HepG2 (cell line): ENCODE data around the gene RPTOR. TPM values are rescaled to one million over a fixed set of nuclear protein-coding genes. Genes with fewer than 3 reads are reported as not detected.
A peak's percentile ranks its signal among the peaks of the same experiment; 100 is the strongest.
"Not testable (repeated sequence)": the region's sequence is repeated elsewhere in the genome, so short reads cannot be mapped to it uniquely, and the experiment has no call there.

ENCODE experiments used
- ATAC-seq: fragments of 200-7000 bp; cut with Tn5 transposase; 3 replicates; pipeline ENCODE4 v1.9.1; 2020; ENCODE audit warnings: mild to moderate bottlenecking, moderate library complexity
- BruUV-seq: library from RNA; stranded (reverse); fragments of 400-500 nt; replicated peaks from 2 replicates; lab custom pipeline; 2021; lab: Mats Ljungman, UMichigan
- CTCF ChIA-PET: fragments of 300-600 bp; formaldehyde crosslinking; extraction: SDS; loops from one replicate; lab custom pipeline; 2021; ENCODE audit warnings: low total read pairs, inconsistent platforms, low intra/inter-chr PET ratio; lab: Yijun Ruan, JAX
- POLR2A ChIA-PET: fragments of 350-600 bp; sonication (Branson Sonifier 250); formaldehyde crosslinking; loops from one replicate; lab custom pipeline; 2020; ENCODE audit warnings: antibody characterized with exemption, inconsistent platforms; lab: Yijun Ruan, JAX
- DNase-seq: peaks from one replicate; pipeline ENCODE4 v3.0.0-alpha.2; 2015; ENCODE audit warnings: low spot score
- FAIRE-seq: peaks from 3 replicates; lab custom pipeline; 2011; peaks lifted over from hg19 to GRCh38; lab: Jason Lieb, UNC
- H2AFZ ChIP-seq: one replicate; pipeline ENCODE4 v1.6.1; 2011; ENCODE audit warnings: low read length, inconsistent platforms
- H3K27ac ChIP-seq: fragments of 300-600 bp; 3 replicates; pipeline ENCODE4 v1.8.0; 2011; ENCODE audit warnings: mixed run types, mild to moderate bottlenecking, mixed read lengths, low read length, inconsistent platforms; ENCODE audit not compliant: insufficient read depth; ENCODE audit errors: extremely low read length
- H3K27me3 ChIP-seq, 2 experiments: fragments of 200-600 bp in 1 of 2; 2 replicates in 1 of 2; 3 replicates in 1 of 2; pipeline versions ENCODE4 v1.6.0 to v1.8.0; 2011; ENCODE audit warnings: low read length in 2 of 2, mild to moderate bottlenecking in 2 of 2, moderate library complexity in 2 of 2, inconsistent platforms in 1 of 2; ENCODE audit not compliant: insufficient read depth in 2 of 2, control insufficient read depth in 1 of 2
- H3K36me3 ChIP-seq, 2 experiments: fragments of 200-600 bp in 1 of 2; replicated peaks in 1 of 2; 2 replicates in 1 of 2; 3 replicates in 1 of 2; pipeline versions ENCODE4 v1.5.1 to v1.8.0; 2011; ENCODE audit warnings: low read length in 2 of 2, inconsistent platforms in 1 of 2; ENCODE audit not compliant: insufficient read depth in 2 of 2, control insufficient read depth in 1 of 2
- H3K4me1 ChIP-seq: 2 replicates; pipeline ENCODE4 v1.5.1; 2012; ENCODE audit warnings: low read length, inconsistent platforms; ENCODE audit not compliant: insufficient read depth
- H3K4me2 ChIP-seq: 2 replicates; pipeline ENCODE4 v1.6.0; 2011; ENCODE audit warnings: low read depth, low read length, inconsistent platforms
- H3K4me3 ChIP-seq, 3 experiments: fragments of 200-600 bp in 1 of 3; sonication (generic), shearing (Covaris generic) in 1 of 3; replicated peaks in 1 of 3; 2 replicates each; pipeline ENCODE4 v1.5.1; 2011 to 2016; ENCODE audit warnings: low read length in 3 of 3, inconsistent platforms in 2 of 3, low read depth in 2 of 3, mild to moderate bottlenecking in 2 of 3, control low read depth in 1 of 3, mixed read lengths in 1 of 3; ENCODE audit not compliant: insufficient read depth in 1 of 3
- H3K79me2 ChIP-seq: one replicate; pipeline ENCODE4 v1.6.1; 2011; ENCODE audit warnings: low read length, inconsistent platforms; ENCODE audit not compliant: insufficient read depth
- H3K9ac ChIP-seq: 2 replicates; pipeline ENCODE4 v1.6.0; 2011; ENCODE audit warnings: mild to moderate bottlenecking, low read depth, low read length, inconsistent platforms; ENCODE audit not compliant: insufficient read depth
- H3K9me3 ChIP-seq: 2 replicates; pipeline ENCODE4 v1.5.1; 2012; ENCODE audit warnings: mild to moderate bottlenecking, low read length
- H4K20me1 ChIP-seq: 2 replicates; pipeline ENCODE4 v1.6.0; 2011; ENCODE audit warnings: inconsistent platforms, mild to moderate bottlenecking, low read length, moderate library complexity; ENCODE audit not compliant: insufficient read depth
- KAT8 ChIP-seq: IDR thresholded peaks from 2 replicates; pipeline ENCODE4 v1.6.1; 2016; ENCODE audit warnings: missing genetic modification reagents, missing compliant biosample characterization
- RBM22 ChIP-seq: fragments of 200-400 bp; formaldehyde crosslinking; optimal IDR thresholded peaks from 2 replicates; pipeline ENCODE3; 2017; ENCODE audit warnings: mild to moderate bottlenecking, low read length, moderate library complexity
- WGBS: methylation state at CpG from one replicate; pipeline ENCODE4 v1.1.6; 2017; ENCODE audit warnings: low lambda C conversion rate; 5-methylcytosine and 5-hydroxymethylcytosine counted together
- in situ Hi-C: cut with HindIII; loops from 2 replicates; pipeline ENCODE4 v1.10.0; 2017; ENCODE audit warnings: low pct_unique_long_range_greater_than_20kb; ENCODE audit not compliant: extremely low pct_ligation_motif_present
- intact Hi-C: fragments of 100-400 bp; cut with micrococcal nuclease; formaldehyde crosslinking; loops from one replicate; pipeline ENCODE4 v1.10.0; 2022; ENCODE audit not compliant: unreplicated experiment
- polyA plus RNA-seq, 8 experiments: library from polyadenylated mRNA; depleted of rRNA in 3 of 8; stranded (reverse) in 7 of 8; unstranded in 1 of 8; fragments of >200 nt; fragmentation: Illumina TruSeq in 4 of 8; extraction: Trizol in 4 of 8; gene quantifications; 2 replicates each; pipeline versions ENCODE4 v1.2.1 to v1.2.3, GENCODE V29; 2011 to 2016; ENCODE audit warnings: low read depth in 4 of 8, missing spikeins in 1 of 8, mixed read lengths in 1 of 8; ENCODE audit not compliant: insufficient read depth in 1 of 8
- total RNA-seq, 5 experiments: library from RNA; depleted of rRNA; stranded (reverse); fragments of >200 nt; fragmentation: Illumina TruSeq; extraction: Trizol; gene quantifications; 2 replicates each; pipeline ENCODE4 v1.2.3, GENCODE V29; 2016; ENCODE audit warnings: low read depth in 1 of 5

Gene RPTOR
- total and polyA plus RNA-seq, 2 of the 13 experiments (the other 11 are each of a cell fraction or from before 2014, with no cell fraction given): 6.6 to 25.3 TPM

DNA sequence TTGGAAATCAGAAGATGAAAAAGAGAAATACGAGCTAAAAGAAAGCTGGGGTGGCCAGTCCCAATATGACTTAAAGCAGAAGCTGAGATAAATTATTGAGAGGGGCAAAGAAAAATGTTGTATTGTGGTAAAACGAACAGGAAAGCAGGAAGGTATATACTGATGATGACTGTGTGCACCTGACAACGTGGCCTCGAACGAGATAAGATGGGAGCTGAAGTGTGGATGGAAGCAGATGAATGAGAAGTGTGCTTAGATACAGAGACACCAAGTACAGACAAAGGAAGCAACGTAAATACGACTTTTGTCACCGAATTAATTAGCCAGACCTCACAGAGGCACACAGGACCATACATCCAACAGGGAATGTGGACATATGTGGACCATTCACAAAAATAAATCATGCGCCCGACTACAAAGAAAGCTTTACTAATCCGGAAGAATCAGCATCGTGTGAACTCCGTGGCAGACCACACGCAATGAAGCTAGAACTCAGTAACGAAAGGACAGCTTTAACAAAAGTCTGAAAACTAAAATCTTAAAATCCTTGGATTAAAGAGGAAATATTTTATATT is 218.7 kb downstream of the RPTOR start:
- ATAC-seq: no peak
- TF ChIP-seq KAT8 (CRISPR knock-in tag) (no peak), RBM22 (peak; percentile 68)
- 88% methylated on average over 15 of the region's 15 CpGs for WGBS
- ChIA-PET CTCF (no interaction called here), POLR2A (no interaction called here)
- no peak overlapping the region for H3K9ac ChIP-seq
- FAIRE-seq: no peak
- no peaks in the 10 kb centered on the region for H4K20me1 ChIP-seq
- H2AFZ ChIP-seq: no peak overlapping the region
- H3K27me3 ChIP-seq: no peaks in the 10 kb centered on the region
- BruUV-seq: no TSS peak
- no peaks in the 10 kb centered on the region for H3K9me3 ChIP-seq
- intact Hi-C loops (no loop called here), in situ Hi-C loops (no loop called here)
- H3K79me2 ChIP-seq: no peaks in the 10 kb centered on the region
- H3K4me3 ChIP-seq: no peak overlapping the region
- H3K4me2 ChIP-seq: no peak overlapping the region
- no peak for DNase-seq
- peaks cover 9% of the 10 kb centered on the region for H3K4me1 ChIP-seq
- H3K36me3 ChIP-seq: peaks cover 5 to 37% of the 10 kb centered on the region in 2 experiments; a peak in 4 of 5 replicates
- no peak overlapping the region for H3K27ac ChIP-seq

DNA sequence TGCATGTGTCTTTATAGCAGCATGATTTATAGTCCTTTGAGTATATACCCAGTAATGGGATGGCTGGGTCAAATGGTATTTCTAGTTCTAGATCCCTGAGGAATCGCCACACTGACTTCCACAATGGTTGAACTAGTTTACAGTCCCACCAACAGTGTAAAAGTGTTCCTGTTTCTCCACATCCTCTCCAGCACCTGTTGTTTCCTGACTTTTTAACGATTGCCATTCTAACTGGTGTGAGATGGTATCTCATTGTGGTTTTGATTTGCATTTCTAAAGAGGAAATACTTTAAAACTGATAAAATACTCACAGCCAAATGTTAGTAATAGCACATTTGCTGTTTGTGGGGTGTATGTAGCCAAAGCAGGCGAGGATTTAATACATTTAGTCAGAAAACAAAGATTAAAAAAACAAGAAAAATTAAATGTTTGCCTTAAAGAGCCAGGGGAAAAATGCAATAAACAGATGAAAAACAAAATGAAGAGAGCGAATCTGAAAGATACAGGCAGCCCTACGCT is 220.0 kb downstream of the RPTOR start:
- H3K27ac ChIP-seq, intact Hi-C loops, BruUV-seq, in situ Hi-C loops, FAIRE-seq, DNase-seq, H4K20me1 ChIP-seq, H3K27me3 ChIP-seq, CTCF ChIA-PET, H3K4me3 ChIP-seq, ATAC-seq, POLR2A ChIA-PET, H3K9ac ChIP-seq, H3K4me2 ChIP-seq, H3K4me1 ChIP-seq, H3K9me3 ChIP-seq, H2AFZ ChIP-seq, H3K79me2 ChIP-seq: not testable (repeated sequence)
- 97% methylated on average over 4 of the region's 5 CpGs for WGBS
- peaks cover 7 to 36% of the 10 kb centered on the region in 2 experiments; a peak in 4 of 5 replicates for H3K36me3 ChIP-seq
